IMR-90 (cell line): ENCODE data around the gene ZSCAN29. TPM values are rescaled to one million over a fixed set of nuclear protein-coding genes. Genes with fewer than 3 reads are reported as not detected.

Experiments
- ATAC-seq: fragments of 200-7000 bp; cut with Tn5 transposase; 2 replicates; pipeline ENCODE4 v1.9.1; 2020; ENCODE audit warnings: low read depth, mild to moderate bottlenecking, moderate library complexity
- BruUV-seq: library from RNA; stranded (reverse); fragments of 400-500 nt; replicated peaks from 2 replicates; lab custom pipeline; 2021; lab: Mats Ljungman, UMichigan
- CTCF ChIA-PET: fragments of 300-600 bp; formaldehyde crosslinking; extraction: SDS; loops from one replicate; lab custom pipeline; 2021; ENCODE audit warnings: antibody characterized with exemption; lab: Yijun Ruan, JAX
- POLR2A ChIA-PET: fragments of 300-600 bp; sonication (Branson Sonifier 250); formaldehyde crosslinking; loops from one replicate; lab custom pipeline; 2022; ENCODE audit warnings: antibody characterized with exemption; ENCODE audit not compliant: unreplicated experiment; lab: Charles Lee
- DNase-seq: peaks from one replicate; pipeline ENCODE4 v3.0.0; 2013
- H2AFZ ChIP-seq: replicated peaks from 2 replicates; pipeline ENCODE3; 2013; ENCODE audit warnings: low read length, mild to moderate bottlenecking; ENCODE audit not compliant: poor library complexity
- H2AK5ac ChIP-seq: 2 replicates; pipeline ENCODE4 v1.6.1; 2013; ENCODE audit warnings: low read depth, low read length, inconsistent platforms
- H2AK9ac ChIP-seq: replicated peaks from 2 replicates; pipeline ENCODE3; 2013; ENCODE audit warnings: mild to moderate bottlenecking, low read depth, low read length, moderate library complexity; ENCODE audit not compliant: poor library complexity
- H2BK120ac ChIP-seq: 2 replicates; pipeline ENCODE4 v1.6.1; 2013; ENCODE audit warnings: low read depth, low read length, inconsistent platforms
- H2BK15ac ChIP-seq: 3 replicates; pipeline ENCODE4 v1.6.1; 2013; ENCODE audit warnings: low read depth, low read length, inconsistent platforms
- H2BK20ac ChIP-seq: 2 replicates; pipeline ENCODE4 v1.6.1; 2013; ENCODE audit warnings: low read depth, mild to moderate bottlenecking, inconsistent platforms, low read length, moderate library complexity
- H2BK5ac ChIP-seq: 2 replicates; pipeline ENCODE4 v1.6.1; 2013; ENCODE audit warnings: mild to moderate bottlenecking, low read depth, low read length, inconsistent platforms; ENCODE audit not compliant: poor library complexity, severe bottlenecking
- H3K14ac ChIP-seq: replicated peaks from 2 replicates; pipeline ENCODE4 v1.6.1; 2013; ENCODE audit warnings: low read depth, low read length, inconsistent platforms
- H3K18ac ChIP-seq: 2 replicates; pipeline ENCODE4 v1.6.1; 2013; ENCODE audit warnings: low read depth, low read length, control low read depth
- H3K23ac ChIP-seq: 2 replicates; pipeline ENCODE4 v1.6.1; 2013; ENCODE audit warnings: low read depth, low read length, inconsistent platforms
- H3K27ac ChIP-seq: 2 replicates; pipeline ENCODE4 v1.5.1; 2013; ENCODE audit warnings: mild to moderate bottlenecking, control low read depth, low read length; ENCODE audit not compliant: insufficient read depth
- H3K27me3 ChIP-seq: 2 replicates; pipeline ENCODE4 v1.6.1; 2013; ENCODE audit warnings: low read length; ENCODE audit not compliant: control insufficient read depth, insufficient read depth
- H3K36me3 ChIP-seq: 2 replicates; pipeline ENCODE4 v1.6.1; 2013; ENCODE audit warnings: low read length, mixed read lengths; ENCODE audit not compliant: control insufficient read depth, insufficient read depth
- H3K4ac ChIP-seq: 2 replicates; pipeline ENCODE4 v1.6.1; 2013; ENCODE audit warnings: low read depth, low read length, inconsistent platforms
- H3K4me1 ChIP-seq: 2 replicates; pipeline ENCODE4 v1.6.1; 2013; ENCODE audit warnings: low read length, mixed read lengths; ENCODE audit not compliant: control insufficient read depth, insufficient read depth
- H3K4me2 ChIP-seq: 2 replicates; pipeline ENCODE4 v1.6.1; 2013; ENCODE audit warnings: low read depth, mild to moderate bottlenecking, control low read depth, low read length, moderate library complexity
- H3K4me3 ChIP-seq: 2 replicates; pipeline ENCODE4 v1.5.1; 2013; ENCODE audit warnings: low read depth, mild to moderate bottlenecking, control low read depth, low read length, moderate library complexity; ENCODE audit not compliant: insufficient read depth
- H3K56ac ChIP-seq: 2 replicates; pipeline ENCODE4 v1.6.1; 2013; ENCODE audit warnings: low read length, inconsistent platforms; ENCODE audit not compliant: insufficient read depth; ENCODE audit errors: extremely low read depth
- H3K79me1 ChIP-seq, 2 experiments: 2 replicates each; pipeline ENCODE4 v1.6.1; 2013; ENCODE audit warnings: low read length in 2 of 2, inconsistent platforms in 1 of 2, low read depth in 1 of 2
- H3K9ac ChIP-seq: 2 replicates; pipeline ENCODE4 v1.6.1; 2013; ENCODE audit warnings: low read depth, low read length, control low read depth
- H3K9me1 ChIP-seq: 2 replicates; pipeline ENCODE4 v1.6.1; 2013; ENCODE audit warnings: low read length, inconsistent platforms; ENCODE audit not compliant: insufficient read depth
- H3K9me3 ChIP-seq: 2 replicates; pipeline ENCODE4 v1.6.1; 2013; ENCODE audit warnings: low read length; ENCODE audit not compliant: control insufficient read depth, insufficient read depth
- H4K20me1 ChIP-seq: 2 replicates; pipeline ENCODE4 v1.6.1; 2013; ENCODE audit warnings: low read length, inconsistent platforms; ENCODE audit not compliant: insufficient read depth
- H4K5ac ChIP-seq: 2 replicates; pipeline ENCODE4 v1.6.1; 2013; ENCODE audit warnings: mild to moderate bottlenecking, low read depth, low read length, control low read depth
- H4K8ac ChIP-seq, 2 experiments: 2 replicates each; pipeline ENCODE4 v1.6.1; 2013; ENCODE audit warnings: low read depth in 2 of 2, low read length in 2 of 2, control low read depth in 1 of 2, inconsistent platforms in 1 of 2
- H4K91ac ChIP-seq: 2 replicates; pipeline ENCODE4 v1.6.1; 2013; ENCODE audit warnings: low read depth, low read length, inconsistent platforms; ENCODE audit not compliant: insufficient read depth
- CEBPB ChIP-seq: IDR thresholded peaks from 2 replicates; pipeline ENCODE4 v1.6.1; 2012; ENCODE audit warnings: low read depth, low read length, improper control_type of control experiment
- CHD1 ChIP-seq: IDR thresholded peaks from 2 replicates; pipeline ENCODE4 v1.6.1; 2012; ENCODE audit warnings: low read depth, low read length, improper control_type of control experiment
- CTCF ChIP-seq: conservative IDR thresholded peaks from 2 replicates; pipeline ENCODE4 v1.5.1; 2012; ENCODE audit warnings: mild to moderate bottlenecking, low read depth, low read length, improper control_type of control experiment
- ELK1 ChIP-seq: fragments of 150-350 bp; IDR thresholded peaks from 2 replicates; pipeline ENCODE4 v1.6.1; 2016; ENCODE audit warnings: low read depth, mild to moderate bottlenecking, low read length, moderate library complexity, borderline replicate concordance
- FOS ChIP-seq: fragments of 150-350 bp; IDR thresholded peaks from 2 replicates; pipeline ENCODE4 v1.6.1; 2016; ENCODE audit warnings: low read depth, low read length
- MAFK ChIP-seq: IDR thresholded peaks from 2 replicates; pipeline ENCODE4 v1.6.1; 2012; ENCODE audit warnings: low read depth, low read length, improper control_type of control experiment
- NFE2L2 ChIP-seq: fragments of 150-350 bp; IDR thresholded peaks from 2 replicates; pipeline ENCODE4 v1.6.1; 2016; ENCODE audit warnings: low read depth, mild to moderate bottlenecking, low read length
- POLR2A ChIP-seq: IDR thresholded peaks from 2 replicates; pipeline ENCODE4 v1.6.1; 2012; ENCODE audit warnings: mild to moderate bottlenecking, low read depth, low read length
- RAD21 ChIP-seq: IDR thresholded peaks from 2 replicates; pipeline ENCODE4 v1.6.1; 2012; ENCODE audit warnings: low read length, improper control_type of control experiment
- RCOR1 ChIP-seq: IDR thresholded peaks from 2 replicates; pipeline ENCODE4 v1.6.1; 2012; ENCODE audit warnings: mild to moderate bottlenecking, low read length, improper control_type of control experiment; ENCODE audit not compliant: insufficient replicate concordance
- SMC3 ChIP-seq: fragments of 150-350 bp; IDR thresholded peaks from 2 replicates; pipeline ENCODE4 v1.6.1; 2016; ENCODE audit warnings: low read depth, mild to moderate bottlenecking, antibody characterized with exemption, low read length, moderate library complexity
- WGBS, 2 experiments: methylation state at CpG; one replicate each; pipeline versions ENCODE4 v1.1.5 to v1.1.7; 2013; ENCODE audit warnings: missing lambda C conversion rate in 2 of 2; ENCODE audit not compliant: insufficient read length in 1 of 2; ENCODE audit errors: extremely low coverage in 2 of 2; 5-methylcytosine and 5-hydroxymethylcytosine counted together
- dilution Hi-C: fragments of 300-500 bp; cut with HindIII; formaldehyde crosslinking; loops from one replicate; pipeline ENCODE4 v1.14.3; 2018; ENCODE audit warnings: low sequenced_read_pairs; ENCODE audit not compliant: unreplicated experiment
- in situ Hi-C: fragments of 300-500 bp; cut with MboI; formaldehyde crosslinking; loops from 3 replicates; pipeline ENCODE4 v1.14.3; 2019; ENCODE audit warnings: low sequenced_read_pairs, inconsistent platforms, mixed read lengths
- intact Hi-C: fragments of 100-400 bp; cut with micrococcal nuclease; formaldehyde crosslinking; loops from 2 replicates; pipeline ENCODE4 v1.10.0; 2022
- polyA plus RNA-seq, 3 experiments: library from polyadenylated mRNA; depleted of rRNA; stranded (reverse); fragments of >200 nt; gene quantifications; 2 replicates each; pipeline ENCODE4 v1.2.3, GENCODE V29; 2012; ENCODE audit warnings: low replicate concordance in 1 of 3
- total RNA-seq: library from RNA; depleted of rRNA; stranded (reverse); fragments of >200 nt; gene quantifications from 2 replicates; pipeline ENCODE4 v1.2.3, GENCODE V29; 2012

Gene ZSCAN29
- total and polyA plus RNA-seq, 2 of the 4 experiments (the other 2 are of a cell fraction): 6.8 to 8.6 TPM

DNA sequence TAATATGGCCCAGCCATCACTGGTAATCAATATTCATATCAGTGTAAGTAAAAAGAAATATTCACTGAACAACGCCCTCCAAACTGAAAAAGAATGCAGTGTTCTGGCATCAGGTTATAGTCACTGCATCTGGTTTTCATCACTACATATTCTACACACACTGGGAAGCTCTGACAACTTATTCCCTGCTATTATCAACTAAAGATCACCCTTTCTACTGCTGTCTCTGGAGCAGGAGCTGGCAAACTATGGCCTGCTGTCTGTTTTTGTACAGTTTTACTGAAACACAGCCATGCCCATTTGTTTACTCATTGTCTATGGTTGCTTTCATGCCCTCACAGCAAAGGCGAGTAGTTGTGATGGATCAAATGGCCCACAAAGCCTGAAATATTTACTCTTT lies 35.3 kb upstream of the ZSCAN29 start:
- Histone ChIP-seq H3K9ac (no peak overlapping the region), H4K8ac (no peak overlapping the region), H3K23ac (no peak overlapping the region), H2BK15ac (no peak overlapping the region), H3K18ac (no peak overlapping the region), H4K20me1 (no peaks in the 10 kb centered on the region; the same call in 1 of the 2 replicates), H3K9me3 (no peaks in the 10 kb centered on the region), H3K56ac (no peak overlapping the region), H3K14ac (no peak overlapping the region), H2AK5ac (no peak overlapping the region), H3K36me3 (peaks cover 55% of the 10 kb centered on the region), H2BK120ac (no peak overlapping the region), H3K27me3 (no peaks in the 10 kb centered on the region), H2AK9ac (no peak overlapping the region), H4K5ac (no peak overlapping the region), H2BK5ac (no peak overlapping the region), H3K79me1 (no peaks in the 10 kb centered on the region; a peak in 2 of 4 replicates), H2AFZ (no peak overlapping the region), H3K4ac (no peak overlapping the region), H3K9me1 (peaks cover 2% of the 10 kb centered on the region; the same call in 1 of the 2 replicates), H3K4me1 (no peaks in the 10 kb centered on the region), H4K91ac (no peak overlapping the region), H3K4me3 (no peak overlapping the region), H2BK20ac (no peak overlapping the region), H3K27ac (no peak overlapping the region), H3K4me2 (no peak overlapping the region)
- in situ Hi-C loops: no loop called here
- CTCF ChIA-PET: no interaction called here
- BruUV-seq: TSS peak; percentile 29
- 80% methylated on average over 1 of the region's 2 CpGs; no CpG with 5 or more reads in 1 of the 2 experiments for WGBS, 2 experiments
- intact Hi-C loops: no loop called here
- DNase-seq: no peak
- dilution Hi-C loops: no loop called here
- POLR2A ChIA-PET: no interaction called here
- no peak for ATAC-seq
- TF ChIP-seq RCOR1 (no peak), FOS (no peak), CHD1 (no peak), ELK1 (no peak), CEBPB (no peak), CTCF (no peak), MAFK (no peak), RAD21 (no peak), SMC3 (no peak), POLR2A (no peak), NFE2L2 (no peak)
